Neuron (in vitro differentiated cells): Measurements from ENCODE around the gene ROCK1.
"Not testable (repeated sequence)": the region's sequence is repeated elsewhere in the genome, so short reads cannot be mapped to it uniquely, and the experiment has no call there.

Source experiments
- H2AFZ ChIP-seq: one replicate; pipeline ENCODE4 v1.6.1; 2013; ENCODE audit warnings: low read depth, mild to moderate bottlenecking, inconsistent platforms, low read length, moderate library complexity
- H3K27me3 ChIP-seq: one replicate; pipeline ENCODE4 v1.6.1; 2013; ENCODE audit warnings: low read length; ENCODE audit not compliant: insufficient read depth
- H3K36me3 ChIP-seq: one replicate; pipeline ENCODE4 v1.6.1; 2013; ENCODE audit warnings: low read length; ENCODE audit not compliant: insufficient read depth
- H3K4me1 ChIP-seq: one replicate; pipeline ENCODE4 v1.6.1; 2013; ENCODE audit warnings: low read length; ENCODE audit not compliant: insufficient read depth
- H3K4me3 ChIP-seq: 2 replicates; pipeline ENCODE4 v1.5.1; 2013; ENCODE audit warnings: mild to moderate bottlenecking, low read length, moderate library complexity
- H3K9me3 ChIP-seq: one replicate; pipeline ENCODE4 v1.6.1; 2013; ENCODE audit warnings: low read length

The ROCK1 gene

DNA sequence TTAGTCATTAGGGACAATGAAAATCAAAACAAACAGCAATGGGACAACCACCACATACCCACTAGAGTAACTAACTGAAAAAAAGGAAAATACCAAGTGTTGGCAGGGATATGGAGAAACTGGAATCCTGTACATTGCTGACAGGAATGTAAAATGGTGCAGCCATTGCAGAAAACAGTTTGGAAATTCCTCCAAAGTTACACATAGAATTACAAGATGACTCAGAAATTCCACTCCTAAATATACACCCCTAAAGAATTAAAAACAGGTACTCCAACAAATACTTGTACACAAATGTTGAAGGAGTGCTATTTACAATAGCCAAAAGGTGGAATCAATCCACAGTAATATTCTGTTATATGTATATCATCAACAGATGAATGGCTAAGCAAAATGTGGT is 110.9 kb downstream of the ROCK1 start:
- H2AFZ ChIP-seq: no peak overlapping the region
- no peaks in the 10 kb centered on the region for H3K27me3 ChIP-seq
- H3K4me3 ChIP-seq: no peak overlapping the region
- H3K4me1 ChIP-seq: no peaks in the 10 kb centered on the region
- no peaks in the 10 kb centered on the region for H3K9me3 ChIP-seq
- H3K36me3 ChIP-seq: peaks cover 38% of the 10 kb centered on the region

DNA sequence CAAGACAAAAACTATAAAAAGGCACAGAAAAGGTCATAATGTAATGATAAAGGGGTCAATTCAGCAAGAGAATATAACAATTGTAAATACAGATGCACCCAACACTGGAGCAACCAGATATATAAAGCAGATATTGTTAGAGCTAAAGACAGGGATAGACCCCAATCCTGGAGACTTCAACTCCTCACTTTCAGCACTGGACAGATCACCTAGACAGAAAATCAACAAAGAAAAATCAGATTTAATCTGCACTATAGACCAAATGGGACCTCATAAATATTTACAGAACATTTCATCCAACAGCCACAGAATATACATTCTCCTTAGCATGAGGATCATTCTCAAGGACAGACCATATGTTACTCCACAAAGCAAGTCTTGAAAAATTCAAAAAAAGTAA is 114.2 kb downstream of the ROCK1 start:
- H2AFZ ChIP-seq: no peak overlapping the region
- peaks cover 16% of the 10 kb centered on the region for H3K36me3 ChIP-seq

DNA sequence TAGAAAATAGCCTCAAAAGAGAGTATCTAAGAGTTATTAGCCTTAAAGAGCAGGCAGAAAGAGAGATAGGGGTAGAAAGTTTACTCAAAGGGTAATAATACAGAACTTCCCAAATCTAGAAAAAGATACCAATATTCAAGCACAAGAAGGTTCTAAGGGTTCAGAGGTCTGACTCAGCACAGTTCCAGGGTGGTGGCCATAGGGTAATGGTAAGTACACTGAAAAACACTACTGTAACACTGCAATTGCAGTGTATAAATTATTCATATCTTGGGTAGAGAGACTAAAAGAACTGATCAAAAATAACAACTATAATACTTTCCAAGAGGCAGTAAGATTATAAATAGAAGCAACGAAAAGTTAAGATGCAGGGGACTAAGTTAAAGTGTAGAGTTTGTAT is 115.2 kb downstream of the ROCK1 start:
- Histone ChIP-seq H3K4me1 (no peaks in the 10 kb centered on the region), H3K27me3 (no peaks in the 10 kb centered on the region), H3K36me3 (peaks cover 19% of the 10 kb centered on the region), H2AFZ (no peak overlapping the region), H3K4me3 (no peak overlapping the region), H3K9me3 (no peaks in the 10 kb centered on the region)

More for the DNA sequence above, 114.2 kb downstream of the ROCK1 start:
- Histone ChIP-seq H3K9me3 (no peaks in the 10 kb centered on the region), H3K4me1 (no peaks in the 10 kb centered on the region), H3K27me3 (no peaks in the 10 kb centered on the region), H3K4me3 (no peak overlapping the region)

DNA sequence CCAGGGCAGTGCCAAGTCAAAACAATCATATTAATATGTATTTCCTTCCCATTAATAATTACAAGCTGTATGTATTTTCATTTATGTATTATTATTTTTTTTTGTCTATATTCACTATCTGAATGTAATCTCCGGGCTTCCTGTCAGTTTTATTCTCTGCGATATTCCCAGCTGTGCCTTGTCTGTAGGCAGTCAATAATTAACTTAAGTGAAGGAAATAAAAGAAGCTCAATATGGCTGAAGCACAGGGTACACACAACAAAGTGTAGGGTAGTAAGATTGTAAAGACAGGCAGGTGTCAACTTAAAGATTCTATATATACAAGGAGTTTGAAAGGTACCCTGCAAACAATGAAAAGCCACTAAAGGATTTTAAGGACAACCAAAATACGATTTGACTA is 122.9 kb downstream of the ROCK1 start:
- Histone ChIP-seq H3K27me3 (no peaks in the 10 kb centered on the region), H3K4me1 (no peaks in the 10 kb centered on the region), H3K36me3 (peaks cover 50% of the 10 kb centered on the region), H3K4me3 (no peak overlapping the region), H3K9me3 (no peaks in the 10 kb centered on the region), H2AFZ (no peak overlapping the region)

DNA sequence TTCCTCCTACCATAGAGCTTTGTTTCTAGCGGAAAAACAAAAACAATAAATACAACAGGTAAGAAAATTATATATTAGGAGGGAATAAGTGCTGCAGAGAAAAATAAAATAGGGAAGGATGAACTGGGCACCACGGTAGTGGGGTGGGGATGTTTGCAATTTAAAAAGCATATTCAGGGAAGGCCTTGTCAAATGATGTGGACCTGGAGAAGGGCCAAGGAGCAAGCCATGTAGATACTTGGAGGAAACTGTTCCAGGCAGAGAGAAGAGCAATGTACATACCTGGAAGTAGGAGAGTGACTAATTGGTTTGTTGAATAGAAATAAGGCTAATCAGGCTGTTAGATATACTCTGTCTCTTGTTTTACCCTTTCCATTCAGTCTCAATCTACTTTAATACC is 136.5 kb downstream of the ROCK1 start:
- Histone ChIP-seq H2AFZ (no peak overlapping the region), H3K9me3 (no peaks in the 10 kb centered on the region), H3K4me1 (no peaks in the 10 kb centered on the region), H3K36me3 (peaks cover 43% of the 10 kb centered on the region), H3K4me3 (no peak overlapping the region), H3K27me3 (no peaks in the 10 kb centered on the region)

DNA sequence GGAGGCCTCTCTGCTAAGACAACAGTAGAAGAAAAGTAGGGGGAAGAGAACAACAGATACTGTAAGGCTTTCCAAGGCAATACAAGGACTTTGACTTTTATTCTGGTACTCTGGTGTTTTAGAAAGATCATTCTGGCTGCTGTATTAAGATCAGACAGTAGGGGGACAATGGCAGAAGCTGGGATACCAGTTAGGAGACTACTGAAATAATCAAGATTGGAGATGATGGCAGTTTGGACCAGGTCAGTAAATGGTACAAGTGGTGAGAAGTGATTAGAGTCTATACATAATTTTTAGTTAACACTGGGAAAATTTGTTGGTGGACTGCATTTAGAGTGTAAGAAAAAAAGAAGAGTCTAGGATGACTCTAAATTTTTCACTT is 139.7 kb downstream of the ROCK1 start:
- H3K27me3 ChIP-seq: no peaks in the 10 kb centered on the region
- no peaks in the 10 kb centered on the region for H3K9me3 ChIP-seq
- H3K36me3 ChIP-seq: peaks cover 44% of the 10 kb centered on the region

DNA sequence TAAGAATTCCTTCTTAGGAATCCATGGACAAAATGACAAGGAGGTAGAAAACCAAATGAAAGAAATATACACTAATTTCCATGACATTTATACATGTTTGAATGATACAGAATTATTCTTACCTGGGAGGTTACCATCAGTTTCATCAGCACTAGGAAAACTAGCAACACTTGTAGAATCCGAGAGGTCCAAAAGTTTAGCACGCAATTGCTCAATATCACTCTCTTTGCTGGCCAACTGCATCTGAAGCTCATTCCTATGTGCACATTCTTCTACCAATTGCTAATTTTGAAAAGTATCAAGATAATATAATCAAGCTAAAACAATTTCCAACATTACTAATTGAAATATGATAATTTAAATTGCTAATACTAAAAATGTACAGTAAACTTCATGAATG is 144.8 kb downstream of the ROCK1 start:
- H3K27me3 ChIP-seq: no peaks in the 10 kb centered on the region
- no peak overlapping the region for H2AFZ ChIP-seq
- H3K36me3 ChIP-seq: peaks cover 48% of the 10 kb centered on the region
- H3K9me3 ChIP-seq: no peaks in the 10 kb centered on the region
- H3K4me3 ChIP-seq: no peak overlapping the region
- no peaks in the 10 kb centered on the region for H3K4me1 ChIP-seq

More for the DNA sequence above, 139.7 kb downstream of the ROCK1 start:
- Histone ChIP-seq H3K4me3 (no peak overlapping the region), H3K4me1 (no peaks in the 10 kb centered on the region), H2AFZ (no peak overlapping the region)

DNA sequence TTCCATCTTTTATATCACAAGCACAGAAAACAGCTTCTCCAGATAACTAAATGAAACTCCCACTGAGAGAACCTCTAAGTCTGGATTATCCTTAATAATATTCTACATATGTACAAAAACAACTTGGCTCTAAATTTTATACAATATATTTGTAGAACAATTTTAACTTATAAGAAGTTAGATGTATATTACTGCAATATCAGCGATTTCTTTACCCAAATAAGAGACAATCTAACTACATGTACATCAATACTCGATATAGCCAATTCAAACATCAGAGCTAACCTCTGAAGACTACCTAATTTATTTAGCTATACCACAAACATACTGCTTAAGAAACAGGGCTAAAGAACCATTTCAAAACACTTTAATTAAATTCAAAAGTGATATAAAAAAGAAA is 148.6 kb downstream of the ROCK1 start:
- H3K36me3 ChIP-seq: peaks cover 30% of the 10 kb centered on the region
- no peak overlapping the region for H2AFZ ChIP-seq
- H3K27me3 ChIP-seq: no peaks in the 10 kb centered on the region
- no peaks in the 10 kb centered on the region for H3K9me3 ChIP-seq
- H3K4me1 ChIP-seq: no peaks in the 10 kb centered on the region
- H3K4me3 ChIP-seq: no peak overlapping the region

DNA sequence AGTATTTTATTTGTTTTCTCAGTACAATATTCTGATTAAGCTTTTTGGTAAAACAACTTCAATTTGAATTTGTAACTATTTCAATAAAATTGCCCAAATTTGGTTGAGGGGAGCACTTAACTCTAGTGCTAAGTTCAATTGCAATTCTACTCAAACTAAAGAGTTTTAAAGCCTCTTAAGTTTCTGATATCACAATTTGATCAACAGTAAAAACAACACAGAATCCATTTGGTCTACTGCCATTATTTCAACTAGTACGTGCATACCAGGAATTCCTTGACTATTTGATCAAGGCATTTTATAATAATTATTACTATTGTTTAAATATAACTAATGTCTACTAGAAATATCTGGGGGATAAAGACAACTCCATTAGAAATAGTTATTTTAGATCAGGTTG is 150.9 kb downstream of the ROCK1 start:
- H3K9me3 ChIP-seq: no peaks in the 10 kb centered on the region
- H3K4me1 ChIP-seq: no peaks in the 10 kb centered on the region
- no peak overlapping the region for H2AFZ ChIP-seq
- H3K36me3 ChIP-seq: peaks cover 13% of the 10 kb centered on the region
- no peak overlapping the region for H3K4me3 ChIP-seq
- no peaks in the 10 kb centered on the region for H3K27me3 ChIP-seq

DNA sequence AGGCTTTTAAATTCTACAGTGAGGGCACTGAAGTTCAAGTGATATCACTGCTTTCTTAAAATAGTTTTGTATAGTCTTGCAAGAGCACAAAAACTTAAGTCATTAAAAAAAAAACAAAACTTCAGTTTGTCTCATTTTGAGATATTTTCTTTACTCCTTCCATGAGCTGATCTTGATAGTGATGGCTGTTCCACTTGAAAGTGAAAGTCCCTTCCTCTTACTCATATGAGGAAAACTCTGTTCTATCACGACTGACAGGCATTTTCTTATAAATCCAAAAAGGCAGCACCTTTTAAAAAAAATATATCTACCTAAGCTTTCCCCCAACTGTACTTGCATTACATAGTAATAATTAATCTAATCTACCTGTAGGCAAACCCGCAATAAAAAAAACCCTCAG is 160.8 kb downstream of the ROCK1 start:
- H3K9me3 ChIP-seq, H2AFZ ChIP-seq, H3K4me1 ChIP-seq, H3K36me3 ChIP-seq, H3K27me3 ChIP-seq, H3K4me3 ChIP-seq: not testable (repeated sequence)
